ENCODE measurements around the gene DMRT3.
"Not testable (repeated sequence)": the region's sequence is repeated elsewhere in the genome, so short reads cannot be mapped to it uniquely, and the experiment has no call there.

The DMRT3 gene

GRCh38 chr9:972501-973294, 3.8 kb upstream of the DMRT3 start:
- no peak for DNase-seq

DNA sequence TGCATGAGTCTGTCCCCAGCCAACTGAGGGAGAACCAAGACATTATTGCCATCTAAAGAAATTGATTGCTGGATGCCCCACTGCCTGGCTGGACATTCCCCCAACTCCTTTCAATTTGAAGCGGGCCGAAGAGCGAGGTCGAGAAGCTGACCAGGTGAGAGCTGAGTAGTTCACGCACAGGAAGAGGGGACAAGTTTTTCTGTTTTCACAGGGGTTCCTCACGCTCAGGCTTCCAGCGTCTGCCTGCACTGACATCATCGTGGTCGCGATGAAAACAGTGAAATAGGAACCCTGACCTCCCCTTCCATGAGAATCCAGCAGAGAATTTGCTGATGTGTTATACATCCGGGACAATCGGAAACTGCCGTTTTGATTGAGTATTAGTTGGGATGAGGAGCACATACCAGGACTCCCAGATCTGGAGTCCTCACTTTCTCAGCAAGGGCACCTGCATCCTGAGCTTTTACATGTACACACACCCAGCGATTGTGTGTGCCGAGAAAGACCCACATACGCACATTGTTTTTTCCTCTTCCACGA, 3.1 kb upstream of the DMRT3 start:
- no peak for DNase-seq

GRCh38 chr9:974031-974995, 2.1 kb upstream of the DMRT3 start:
- no peak for DNase-seq

GRCh38 chr9:974996-975739, 1.3 kb upstream of the DMRT3 start:
- DNase-seq = no peak

DNA sequence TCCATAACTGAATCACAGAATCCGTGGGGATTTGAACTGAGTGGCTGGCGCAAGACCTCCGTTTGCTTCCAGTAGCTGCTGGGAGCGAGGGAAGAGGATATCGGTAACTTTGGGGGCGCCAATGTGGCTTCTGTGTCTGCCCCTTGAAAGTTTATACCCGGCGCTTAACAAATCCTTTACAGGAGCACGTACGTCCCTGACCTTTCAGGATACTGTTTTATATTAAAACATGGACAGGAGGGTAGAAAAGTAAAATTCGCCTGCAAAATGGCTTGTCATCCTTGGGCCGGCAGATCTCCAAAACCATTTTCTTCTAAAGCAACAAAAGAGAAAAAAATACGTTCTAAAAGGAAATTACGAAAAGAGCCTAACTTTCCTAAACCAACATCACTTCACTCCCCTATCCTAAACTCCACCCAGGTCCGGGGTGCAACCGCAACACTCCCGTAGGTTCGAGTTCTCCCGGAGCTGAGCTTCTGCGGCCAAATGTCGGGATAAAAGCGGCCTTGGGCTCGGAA, 656 bp upstream of the DMRT3 start:
- DNase-seq = no peak

DNA sequence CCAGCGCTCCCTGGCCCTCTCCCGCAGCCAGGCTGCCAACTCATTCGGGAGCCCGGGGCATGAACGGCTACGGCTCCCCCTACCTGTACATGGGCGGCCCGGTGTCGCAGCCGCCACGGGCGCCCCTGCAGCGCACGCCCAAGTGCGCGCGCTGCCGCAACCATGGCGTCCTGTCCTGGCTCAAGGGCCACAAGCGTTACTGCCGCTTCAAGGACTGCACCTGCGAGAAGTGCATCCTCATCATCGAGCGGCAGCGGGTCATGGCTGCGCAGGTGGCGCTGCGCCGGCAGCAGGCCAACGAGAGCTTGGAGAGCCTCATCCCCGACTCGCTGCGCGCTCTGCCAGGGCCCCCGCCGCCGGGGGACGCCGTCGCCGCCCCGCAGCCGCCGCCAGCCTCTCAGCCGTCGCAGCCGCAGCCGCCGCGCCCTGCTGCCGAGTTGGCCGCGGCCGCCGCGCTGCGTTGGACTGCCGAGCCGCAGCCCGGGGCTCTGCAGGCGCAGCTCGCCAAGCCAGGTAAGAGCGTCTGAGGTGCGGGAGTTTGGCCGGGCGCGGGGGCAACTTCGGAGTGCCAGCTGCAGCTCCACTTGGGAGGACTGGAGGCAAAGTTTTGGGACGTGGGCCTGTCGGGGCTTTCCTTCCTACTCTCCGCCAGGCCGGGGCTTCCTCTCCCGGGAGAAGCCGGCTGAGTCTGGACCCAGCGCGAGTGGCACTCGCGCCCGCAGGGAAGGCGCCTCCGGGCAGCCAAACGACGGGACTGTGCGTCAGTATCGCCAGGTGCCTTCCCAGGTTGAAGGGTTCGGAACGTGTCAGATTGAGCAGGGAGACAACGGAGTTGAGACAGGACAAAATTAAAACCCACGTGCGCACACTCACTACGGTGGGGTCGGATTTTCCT, 735 bp downstream of the DMRT3 start:
- no peak for DNase-seq

GRCh38 chr9:977838-978830, 1.7 kb downstream of the DMRT3 start:
- no peak for DNase-seq

DNA sequence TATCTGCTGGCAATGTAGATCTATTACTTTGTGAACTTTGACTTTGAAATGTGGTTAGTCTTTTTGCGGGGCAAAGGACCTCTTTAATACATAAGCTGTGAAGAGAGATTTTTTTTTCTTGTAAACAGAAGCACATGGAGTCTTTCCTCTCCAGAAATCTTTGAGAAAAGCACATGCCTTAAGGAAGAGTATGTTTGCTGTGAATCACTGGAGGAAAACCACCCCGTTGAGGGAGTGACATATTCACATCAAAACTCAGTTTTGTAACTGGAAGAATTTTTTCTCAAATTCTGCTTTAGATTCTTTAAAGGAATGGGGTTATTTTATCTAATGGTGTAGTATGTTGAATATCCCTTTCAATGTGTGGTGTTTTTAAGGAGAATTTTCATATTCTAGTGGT, 3.5 kb downstream of the DMRT3 start:
- DNase-seq = no peak

GRCh38 chr9:980640-981039, 4.2 kb downstream of the DMRT3 start:
- no peak for DNase-seq

GRCh38 chr9:981491-981898, 5.0 kb downstream of the DMRT3 start:
- no peak for DNase-seq

DNA sequence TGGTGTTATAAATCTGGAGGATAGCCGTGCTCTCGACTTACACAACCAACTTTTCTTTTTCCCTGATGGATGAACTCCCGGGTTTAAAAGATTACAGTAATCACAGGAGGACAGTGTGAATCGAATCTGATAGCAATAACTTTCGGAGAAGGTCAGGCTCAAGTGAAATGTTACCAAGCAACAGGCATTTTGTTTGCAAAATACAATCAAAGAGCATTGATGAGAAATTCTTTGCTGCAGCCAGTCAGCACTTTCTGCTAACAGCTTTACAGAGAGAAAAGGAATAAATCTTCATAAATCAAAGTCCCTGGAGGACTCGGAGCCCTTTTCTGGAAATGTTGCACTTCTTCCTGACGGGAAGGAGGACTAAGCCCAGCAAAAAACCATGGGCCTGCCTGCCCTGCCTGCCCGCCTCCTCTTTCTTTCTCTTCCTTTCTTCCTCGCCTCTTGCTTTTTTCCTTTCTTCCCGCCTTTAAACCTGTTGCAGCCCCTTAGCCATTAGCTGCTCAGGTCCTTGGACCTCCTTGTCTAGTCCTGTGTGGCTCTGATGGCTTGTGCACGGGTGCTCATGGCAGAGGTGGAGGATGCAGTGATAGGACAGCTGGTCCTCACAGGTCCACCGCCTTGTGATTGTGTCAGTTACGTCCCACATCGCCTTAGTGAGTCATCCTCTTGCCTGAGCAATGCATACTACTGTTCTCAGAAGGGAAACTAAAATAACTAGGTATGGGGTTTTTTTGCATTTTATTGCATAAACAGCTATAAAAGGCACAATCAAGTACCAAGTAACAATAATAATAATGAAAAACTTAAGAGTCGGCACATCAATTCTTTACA, 6.2 kb downstream of the DMRT3 start:
- DNase-seq = no peak

DNA sequence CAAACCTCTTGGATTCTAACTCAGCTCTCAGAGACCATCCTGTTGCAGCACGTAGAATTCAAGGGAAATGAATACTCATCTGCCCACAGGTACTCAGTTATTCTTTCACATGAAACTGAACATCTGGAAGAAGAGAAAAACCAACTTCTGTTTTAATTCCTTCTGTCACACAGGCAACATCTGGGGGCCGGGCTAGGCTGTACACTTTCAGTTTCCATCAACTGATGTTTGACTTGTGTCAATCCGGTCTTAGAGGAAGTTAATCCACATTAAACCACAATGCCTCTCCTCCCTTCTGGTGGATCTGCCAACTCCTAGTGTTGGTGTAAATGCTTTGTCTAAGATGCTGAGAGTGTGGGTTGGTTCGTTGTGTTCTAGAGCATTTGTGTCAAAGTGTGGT, 17.6 kb downstream of the DMRT3 start:
- no peak for DNase-seq

DNA sequence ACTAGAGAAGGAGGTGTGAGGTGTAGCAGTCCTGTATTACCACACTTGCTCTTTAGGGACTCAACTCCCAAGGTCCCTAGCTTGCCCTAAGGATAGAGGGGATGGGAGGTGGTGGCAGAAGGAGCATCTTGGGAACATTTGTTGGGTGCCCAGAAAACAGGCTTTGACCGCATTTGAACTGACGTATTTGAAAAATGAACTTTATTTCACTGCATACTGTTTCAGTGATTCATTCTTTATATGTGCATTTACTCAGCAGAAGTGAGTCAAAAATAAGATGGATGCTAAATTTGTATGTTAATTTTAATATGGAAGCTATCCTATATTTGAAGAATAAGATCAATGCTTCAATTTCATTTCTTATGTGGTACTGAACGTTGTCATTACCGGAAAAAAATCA, 18.7 kb downstream of the DMRT3 start:
- no peak for DNase-seq

- DNase-seq = no peak
Measured at GRCh38 chr9:995781-996180, 19.3 kb downstream of the DMRT3 start.

GRCh38 chr9:998299-999110, 22.1 kb downstream of the DMRT3 start:
- not testable (repeated sequence) for DNase-seq

GRCh38 chr9:1001838-1002237, 25.4 kb downstream of the DMRT3 start:
- no peak for DNase-seq

DNA sequence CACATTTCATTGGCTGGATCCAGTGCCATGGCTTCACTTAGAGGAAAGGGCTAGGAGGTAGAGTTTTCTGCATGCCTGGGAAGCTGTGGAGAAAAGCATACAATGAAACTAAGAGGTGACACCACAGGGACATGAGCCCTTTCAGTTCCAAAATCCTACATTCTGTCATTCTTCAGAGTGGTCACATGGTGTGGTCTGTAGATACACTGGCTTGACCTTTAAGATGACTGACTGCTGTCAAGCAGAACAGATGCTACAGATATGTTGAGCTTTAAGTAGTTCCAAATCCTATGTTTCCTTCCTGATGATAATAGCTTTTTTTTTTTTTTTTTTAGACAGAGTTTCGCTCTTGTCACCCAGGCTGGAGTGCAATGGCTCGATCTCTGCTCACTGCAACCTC, 26.2 kb downstream of the DMRT3 start:
- no peak for DNase-seq

DNA sequence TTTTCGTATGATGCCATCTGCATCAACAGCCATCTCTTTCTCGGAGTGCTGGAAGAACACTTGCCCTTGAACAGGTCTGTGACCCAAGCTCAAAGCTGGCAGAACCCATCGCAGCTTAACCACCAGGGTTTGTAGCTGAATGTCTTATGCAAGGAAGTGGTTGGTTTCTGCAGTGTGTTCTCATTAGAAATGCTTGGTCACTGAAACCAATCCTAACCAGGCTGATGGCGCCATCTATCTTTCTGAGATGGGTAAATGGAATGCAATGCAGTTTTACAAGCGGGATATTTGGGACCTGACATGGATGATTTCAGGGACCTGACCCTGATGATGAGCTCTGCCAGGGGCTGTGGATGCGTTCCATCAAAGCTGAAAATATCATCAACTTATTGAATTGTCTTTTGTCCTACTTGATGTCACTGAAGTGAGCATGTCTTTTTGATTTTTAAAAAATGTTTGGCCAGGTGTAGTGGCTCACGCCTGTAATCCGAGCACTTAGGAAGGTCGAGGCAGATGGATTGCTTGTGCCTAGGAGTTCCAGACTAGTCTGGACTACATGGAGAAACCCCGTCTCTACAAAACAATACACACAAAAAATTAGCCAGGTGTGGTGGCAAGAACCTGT, 28.7 kb downstream of the DMRT3 start:
- DNase-seq = peak; percentile 32

Data from CD4-positive, alpha-beta T cell treated with Interleukin-17A for 1 hour (primary cell).